Esophagus (tissue), 2 donors: Measurements from ENCODE around the gene STARD7. TPM values are rescaled to one million over a fixed set of nuclear protein-coding genes. Genes with fewer than 3 reads are reported as not detected.
"Not testable (repeated sequence)": the region's sequence is repeated elsewhere in the genome, so short reads cannot be mapped to it uniquely, and the experiment has no call there.

Source experiments
- H3K27ac ChIP-seq, 2 donors: one replicate each; pipeline ENCODE4 v1.5.1; 2013; ENCODE audit warnings: low read depth in 2 of 2, mild to moderate bottlenecking in 2 of 2, inconsistent platforms in 1 of 2, low read length in 1 of 2, moderate library complexity in 1 of 2
- H3K27me3 ChIP-seq, 2 donors: one replicate each; pipeline ENCODE4 v1.6.1; 2013; ENCODE audit warnings: low read length in 2 of 2, control low read depth in 1 of 2, mild to moderate bottlenecking in 1 of 2; ENCODE audit not compliant: insufficient read depth in 2 of 2, control insufficient read depth in 1 of 2
- H3K36me3 ChIP-seq, 2 donors: one replicate each; pipeline ENCODE4 v1.6.1; 2013; ENCODE audit warnings: low read length in 1 of 2; ENCODE audit not compliant: control insufficient read depth in 2 of 2, insufficient read depth in 2 of 2
- H3K4me1 ChIP-seq, 2 donors: one replicate each; pipeline ENCODE4 v1.6.1; 2013; ENCODE audit warnings: low read length in 1 of 2; ENCODE audit not compliant: control insufficient read depth in 2 of 2, insufficient read depth in 2 of 2
- H3K4me3 ChIP-seq, 2 donors: one replicate each; pipeline ENCODE4 v1.5.1; 2013; ENCODE audit warnings: low read length in 2 of 2, mild to moderate bottlenecking in 2 of 2, low read depth in 1 of 2, moderate library complexity in 1 of 2
- H3K9me3 ChIP-seq, 2 donors: one replicate each; pipeline ENCODE4 v1.6.1; 2013; ENCODE audit warnings: mild to moderate bottlenecking in 2 of 2, low read depth in 1 of 2, low read length in 1 of 2, moderate library complexity in 1 of 2; ENCODE audit not compliant: control insufficient read depth in 2 of 2, insufficient read depth in 1 of 2
- WGBS, 2 donors: extraction: QIAGEN DNeasy Blood & Tissue Kit; methylation state at CpG; one replicate each; pipeline ENCODE4 v1.1.7; 2013; 5-methylcytosine and 5-hydroxymethylcytosine counted together
- polyA plus RNA-seq, 2 donors: library from polyadenylated mRNA; stranded (reverse); fragments of 200-250 nt; gene quantifications; one replicate each; pipeline ENCODE4 v1.2.3, GENCODE V29; 2013
- donor health status: healthy with polysubstance abuse.
- donor health status: Bipolar disorder and iron deficiency.

Gene STARD7
- polyA plus RNA-seq, 2 donors: 21.5 to 34.9 TPM

DNA sequence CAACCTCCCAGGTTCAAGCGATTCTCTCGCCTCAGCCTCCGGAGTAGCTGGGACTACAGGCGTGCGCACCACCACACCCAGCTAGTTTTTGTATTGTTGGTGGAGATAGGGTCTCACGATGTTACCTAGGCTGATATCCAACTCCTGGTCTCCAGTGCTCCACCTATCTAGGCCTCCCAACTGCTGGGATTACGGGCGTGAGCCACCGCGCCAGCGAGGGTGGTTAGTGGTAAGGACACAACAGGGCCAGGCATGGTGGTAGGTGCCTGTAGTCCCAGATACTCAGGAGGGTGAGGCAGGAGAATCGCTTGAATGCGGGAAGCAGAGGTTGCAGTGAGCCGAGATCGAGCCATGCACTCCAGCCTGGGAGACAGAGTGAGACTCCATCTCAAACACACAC, 36.8 kb downstream of the STARD7 start:
- WGBS, 2 donors: 90 to 95% methylated on average over 15 of the region's 15 CpGs
- Histone ChIP-seq H3K36me3 (no peaks in the 10 kb centered on the region), H3K27me3 (no peaks in the 10 kb centered on the region), H3K9me3 (no peaks in the 10 kb centered on the region), H3K4me1 (no peaks in the 10 kb centered on the region), H3K4me3 (no peak overlapping the region), H3K27ac (no peak overlapping the region)

DNA sequence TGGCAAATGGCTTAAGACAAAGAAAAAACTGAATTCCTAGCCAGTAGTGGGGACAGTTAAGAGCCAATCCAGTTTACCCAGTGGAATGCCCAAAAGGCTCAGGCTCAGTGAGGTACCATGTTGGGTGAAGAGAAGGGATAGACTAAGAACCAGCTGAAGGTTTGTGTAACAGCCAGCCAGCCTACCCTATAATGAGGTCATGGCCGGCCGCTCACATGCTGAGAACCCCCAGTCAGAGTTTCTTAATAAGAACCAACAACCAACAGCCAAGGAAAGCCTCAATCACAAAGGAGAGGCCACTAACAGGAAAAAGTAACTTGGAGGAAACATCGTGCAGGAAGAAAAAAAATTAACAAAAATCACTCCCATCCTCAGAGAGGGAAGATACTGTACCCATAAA, 38.0 kb downstream of the STARD7 start:
- Histone ChIP-seq H3K4me3 (no peak overlapping the region), H3K36me3 (no peaks in the 10 kb centered on the region)
- 94 to 96% methylated on average over 3 of the region's 3 CpGs for WGBS, 2 donors

DNA sequence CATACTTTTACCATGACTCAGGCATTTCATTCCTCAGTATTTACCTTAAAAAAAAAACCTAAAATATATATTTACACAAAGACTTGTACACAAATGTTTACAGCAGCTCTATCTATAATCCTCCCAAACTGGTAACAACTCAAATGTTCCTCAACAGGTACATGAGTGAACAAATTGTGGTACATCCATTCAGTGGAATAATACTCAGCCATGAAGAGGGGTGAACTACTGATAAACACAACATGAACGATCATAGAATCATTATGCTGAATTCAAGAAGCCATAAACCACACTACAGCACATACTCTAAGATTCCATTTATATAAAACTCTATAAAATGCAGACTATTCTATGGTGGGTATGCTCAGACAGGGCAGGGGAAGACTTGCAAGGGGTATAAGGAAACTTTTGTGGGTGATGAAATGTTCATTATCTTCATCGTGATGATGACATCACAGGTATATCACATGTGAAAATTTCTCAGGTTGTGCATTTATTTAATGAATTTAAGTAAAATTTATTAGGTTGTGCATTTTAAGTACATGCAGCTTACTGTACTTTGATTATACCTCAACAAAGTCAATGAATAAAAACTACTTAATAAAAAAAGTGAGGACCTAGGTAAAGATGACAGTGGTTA, 38.6 kb downstream of the STARD7 start:
- 90% methylated on average over 2 of the region's 2 CpGs for WGBS, 2 donors
- Histone ChIP-seq H3K27me3 (no peaks in the 10 kb centered on the region), H3K27ac (no peak overlapping the region), H3K36me3 (no peaks in the 10 kb centered on the region), H3K9me3 (no peaks in the 10 kb centered on the region), H3K4me1 (no peaks in the 10 kb centered on the region), H3K4me3 (no peak overlapping the region)

More for the DNA sequence above, 38.0 kb downstream of the STARD7 start:
- H3K4me1 ChIP-seq: no peaks in the 10 kb centered on the region
- H3K27ac ChIP-seq: no peak overlapping the region
- H3K27me3 ChIP-seq: no peaks in the 10 kb centered on the region
- H3K9me3 ChIP-seq: no peaks in the 10 kb centered on the region

DNA sequence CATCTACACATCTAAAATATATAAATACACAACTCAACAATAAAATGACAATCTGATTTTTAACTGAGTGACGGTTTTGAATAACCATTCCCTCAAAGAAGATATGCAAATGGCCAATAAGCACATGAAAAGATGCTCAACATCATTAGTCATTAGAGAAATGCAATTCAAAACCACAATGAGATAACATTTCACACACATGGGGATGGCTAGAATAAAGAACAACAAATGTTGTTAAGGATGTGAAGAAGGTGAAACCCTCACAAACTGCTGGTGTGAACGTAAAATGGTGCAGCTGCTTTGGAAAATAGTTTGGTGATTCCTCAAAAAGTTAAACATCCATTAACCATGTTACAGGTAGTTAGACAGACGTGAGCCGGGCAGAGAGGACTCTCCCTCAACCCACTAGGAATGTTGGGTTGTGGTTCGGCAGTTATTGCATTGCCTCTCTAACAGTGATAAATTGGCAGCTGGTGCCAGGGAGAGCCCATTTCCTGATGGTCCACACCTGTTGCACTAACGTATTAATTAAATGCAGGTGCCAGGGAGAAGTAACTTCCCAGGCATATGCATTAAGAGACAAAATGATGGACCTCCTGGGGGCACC, 41.1 kb downstream of the STARD7 start:
- H3K4me3 ChIP-seq: no peak overlapping the region
- no peaks in the 10 kb centered on the region for H3K4me1 ChIP-seq
- H3K9me3 ChIP-seq: no peaks in the 10 kb centered on the region
- WGBS, 2 donors: 49 to 69% methylated on average over 6 of the region's 6 CpGs
- H3K27ac ChIP-seq: no peak overlapping the region
- H3K27me3 ChIP-seq: no peaks in the 10 kb centered on the region
- no peaks in the 10 kb centered on the region for H3K36me3 ChIP-seq

DNA sequence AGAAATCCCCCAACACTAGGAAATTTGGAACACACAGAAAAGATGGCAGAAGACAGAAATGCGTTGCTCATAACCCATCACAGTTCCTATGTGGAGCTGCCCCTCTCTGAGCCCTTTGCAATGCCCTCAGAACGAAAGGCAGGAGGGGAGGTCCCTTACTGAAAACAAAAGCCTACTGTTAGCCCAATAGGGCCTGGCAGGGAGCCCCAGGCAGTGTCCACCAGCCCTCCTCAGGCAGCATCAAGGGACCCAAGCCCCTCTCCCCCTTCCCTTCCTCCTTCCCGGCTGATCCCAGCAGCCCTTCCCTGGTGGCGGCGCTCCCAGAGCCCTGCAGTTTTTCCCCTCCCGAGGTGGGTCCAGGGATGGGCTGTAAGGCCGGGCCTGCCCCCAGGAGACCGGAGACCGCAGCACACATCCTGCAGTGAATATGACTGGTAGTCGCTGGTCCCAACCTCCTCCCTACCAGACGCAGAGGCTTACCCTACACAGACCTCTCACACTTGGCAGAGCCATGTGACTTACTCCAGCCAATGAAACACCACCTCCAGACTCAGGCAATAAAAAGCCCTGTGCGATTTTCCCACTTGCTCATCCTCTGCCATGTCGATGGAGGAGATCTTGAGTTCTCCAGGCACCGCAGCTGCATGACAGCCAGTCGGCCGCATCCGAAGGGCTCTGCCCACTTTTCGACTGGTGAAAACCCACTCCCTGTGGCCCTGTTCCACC, 44.0 kb downstream of the STARD7 start:
- 74 to 79% methylated on average over 18 of the region's 18 CpGs for WGBS, 2 donors
- Histone ChIP-seq H3K36me3 (no peaks in the 10 kb centered on the region), H3K4me1 (no peaks in the 10 kb centered on the region), H3K4me3 (no peak overlapping the region), H3K27me3 (no peaks in the 10 kb centered on the region), H3K27ac (peak overlapping the region; percentile 8 to 14), H3K9me3 (no peaks in the 10 kb centered on the region)

DNA sequence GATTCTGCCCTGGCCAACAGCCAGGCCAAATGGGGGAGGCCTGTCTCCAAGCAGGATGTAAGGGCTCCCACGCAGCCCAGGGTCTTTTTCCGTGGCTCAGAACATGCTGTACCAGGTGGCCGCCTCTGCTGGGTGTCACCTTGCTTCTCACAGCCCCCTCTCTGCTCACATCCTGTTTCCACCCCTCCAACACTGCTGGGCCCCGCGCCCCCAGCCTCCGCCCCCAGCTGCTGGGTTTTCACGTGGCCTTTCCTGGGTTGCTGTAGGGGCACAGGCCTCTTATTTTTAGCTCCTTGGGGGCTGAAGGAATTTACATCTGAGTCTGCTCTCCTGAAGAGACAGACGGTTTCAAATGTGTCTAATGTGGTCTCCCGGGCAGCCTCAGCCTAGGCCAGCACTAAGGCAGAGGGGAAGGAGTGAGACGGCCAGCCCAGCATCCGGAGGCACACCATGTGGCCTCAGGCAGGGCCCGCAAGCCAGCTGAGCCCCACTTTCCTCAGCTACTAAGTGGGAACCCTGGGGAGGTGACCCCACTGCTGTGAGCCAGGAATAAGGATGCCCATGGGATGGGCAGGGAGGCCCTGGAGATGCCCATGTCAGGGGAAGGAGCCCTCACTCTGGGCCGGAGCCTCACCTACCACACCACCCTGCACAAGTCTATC, 44.7 kb downstream of the STARD7 start:
- WGBS, 2 donors: 62 to 68% methylated on average over 13 of the region's 13 CpGs
- Histone ChIP-seq H3K4me1 (no peaks in the 10 kb centered on the region), H3K4me3 (no peak overlapping the region), H3K27ac (peak overlapping the region; percentile 8 to 32), H3K36me3 (no peaks in the 10 kb centered on the region), H3K9me3 (no peaks in the 10 kb centered on the region), H3K27me3 (no peaks in the 10 kb centered on the region)

DNA sequence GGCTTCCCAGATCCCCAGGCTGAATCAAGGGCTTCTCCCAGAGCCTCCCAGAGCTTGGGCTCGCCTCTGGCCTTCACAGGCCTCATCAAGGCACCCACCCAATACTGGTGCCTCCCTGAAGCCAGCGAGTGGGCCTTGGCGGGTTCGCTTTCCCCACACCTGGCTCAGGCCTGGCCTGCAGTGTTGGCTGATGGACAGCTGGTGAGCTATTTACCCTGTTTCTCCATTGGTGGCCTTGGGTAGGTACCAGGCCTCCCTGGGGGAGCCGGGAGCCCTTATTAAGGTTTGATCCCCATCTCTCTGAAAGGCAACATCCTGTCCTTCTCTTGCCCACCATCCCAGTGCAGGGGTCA, 45.2 kb downstream of the STARD7 start:
- Histone ChIP-seq H3K36me3 (no peaks in the 10 kb centered on the region), H3K9me3 (no peaks in the 10 kb centered on the region), H3K4me3 (no peak overlapping the region), H3K4me1 (no peaks in the 10 kb centered on the region), H3K27ac (peak overlapping the region in 1 of 2 donors; percentile 32), H3K27me3 (no peaks in the 10 kb centered on the region)
- WGBS, 2 donors: 88% methylated on average over 5 of the region's 5 CpGs

DNA sequence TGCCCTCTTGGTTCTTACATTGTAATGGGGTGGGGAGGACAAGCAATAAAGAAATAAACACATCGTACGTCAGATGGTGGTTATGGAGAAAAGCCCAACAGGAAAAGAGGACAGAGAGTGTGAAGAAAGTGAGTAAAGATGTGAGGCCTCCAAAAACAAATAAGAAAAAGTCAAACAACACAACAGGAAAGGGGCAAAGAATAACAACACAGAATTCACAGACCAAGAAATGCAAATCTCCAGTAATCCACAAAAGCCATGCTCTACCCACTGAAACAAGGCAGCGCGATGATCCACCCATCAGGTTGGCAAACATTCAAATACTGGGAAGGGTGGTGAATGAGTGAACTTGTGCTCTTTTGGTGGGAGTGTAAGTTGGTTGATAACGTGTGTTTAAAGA, 46.7 kb downstream of the STARD7 start:
- Histone ChIP-seq H3K27ac (no peak overlapping the region), H3K36me3 (no peaks in the 10 kb centered on the region), H3K9me3 (no peaks in the 10 kb centered on the region), H3K4me1 (peaks cover 0 to 5% of the 10 kb centered on the region in 2 donors), H3K27me3 (no peaks in the 10 kb centered on the region), H3K4me3 (no peak overlapping the region)
- WGBS, 2 donors: 40% methylated on average over 5 of the region's 5 CpGs

DNA sequence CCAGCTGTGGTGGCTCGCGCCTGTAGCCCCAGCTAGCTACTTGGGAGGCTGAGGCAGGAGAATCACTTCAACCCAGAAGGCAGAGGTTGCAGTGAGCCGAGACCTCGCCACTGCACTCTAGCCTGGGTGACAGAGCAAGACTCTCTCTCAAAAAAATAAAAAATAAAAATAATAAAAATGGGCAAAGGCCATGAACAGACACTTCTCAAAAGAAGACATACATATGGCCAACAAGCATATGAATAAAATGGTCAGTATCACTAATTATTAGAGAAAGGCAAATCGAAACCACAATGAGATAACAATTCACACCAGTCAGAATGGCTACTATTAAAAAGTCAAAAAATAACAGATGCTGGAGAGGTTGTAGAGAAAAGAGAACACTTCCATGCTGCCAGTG, 48.3 kb downstream of the STARD7 start:
- H3K4me1 ChIP-seq, H3K9me3 ChIP-seq, H3K36me3 ChIP-seq, H3K27ac ChIP-seq, H3K4me3 ChIP-seq, H3K27me3 ChIP-seq: not testable (repeated sequence)
- 92 to 98% methylated on average over 5 of the region's 5 CpGs for WGBS, 2 donors
